Tibial nerve (tissue), 4 donors: ENCODE data around the gene UCP3.

ENCODE experiments used
- EP300 ChIP-seq, 2 donors: sonication (generic); formaldehyde crosslinking; IDR thresholded peaks; one replicate each; pipeline ENCODE4 v1.6.1; 2017; ENCODE audit warnings: antibody characterized with exemption in 2 of 2, mild to moderate bottlenecking in 1 of 2
- POLR2A ChIP-seq, 2 donors: fragments of 450-650 bp; IDR thresholded peaks; one replicate each; pipeline ENCODE4 v1.6.1; 2017; ENCODE audit warnings: antibody characterized with exemption in 2 of 2, mild to moderate bottlenecking in 2 of 2, moderate library complexity in 2 of 2
- TF ChIP-seq, protein P1 (sequence below), 5 experiments: fragments of 200-600 bp in 3 of 5; fragments of 450-650 bp in 2 of 5; sonication (generic) in 3 of 5; IDR thresholded peaks; one replicate each; pipeline ENCODE4 v1.5.1; 2016 to 2019; ENCODE audit warnings: antibody characterized with exemption in 5 of 5, mild to moderate bottlenecking in 3 of 5, moderate library complexity in 2 of 5

DNA sequence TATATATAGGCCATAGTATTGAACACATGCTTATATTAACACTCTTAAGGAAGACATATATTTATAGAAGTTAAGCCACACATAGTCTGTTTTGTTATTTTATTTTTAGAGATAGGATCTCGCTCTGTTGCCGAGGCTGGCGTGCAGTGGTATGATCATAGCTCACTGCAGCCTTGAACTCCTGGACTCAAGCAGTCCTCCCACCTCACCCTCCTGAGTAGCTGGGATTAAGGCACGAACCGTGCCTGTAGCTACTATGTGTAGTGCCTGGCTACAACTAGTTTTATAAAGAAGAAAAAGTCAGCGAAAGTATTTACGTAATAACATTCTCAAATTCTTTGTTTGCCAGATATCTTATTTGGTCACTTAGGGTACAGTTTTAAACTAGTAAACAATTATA lies 20.7 kb downstream of the UCP3 start:
- TF ChIP-seq, protein P1, sequence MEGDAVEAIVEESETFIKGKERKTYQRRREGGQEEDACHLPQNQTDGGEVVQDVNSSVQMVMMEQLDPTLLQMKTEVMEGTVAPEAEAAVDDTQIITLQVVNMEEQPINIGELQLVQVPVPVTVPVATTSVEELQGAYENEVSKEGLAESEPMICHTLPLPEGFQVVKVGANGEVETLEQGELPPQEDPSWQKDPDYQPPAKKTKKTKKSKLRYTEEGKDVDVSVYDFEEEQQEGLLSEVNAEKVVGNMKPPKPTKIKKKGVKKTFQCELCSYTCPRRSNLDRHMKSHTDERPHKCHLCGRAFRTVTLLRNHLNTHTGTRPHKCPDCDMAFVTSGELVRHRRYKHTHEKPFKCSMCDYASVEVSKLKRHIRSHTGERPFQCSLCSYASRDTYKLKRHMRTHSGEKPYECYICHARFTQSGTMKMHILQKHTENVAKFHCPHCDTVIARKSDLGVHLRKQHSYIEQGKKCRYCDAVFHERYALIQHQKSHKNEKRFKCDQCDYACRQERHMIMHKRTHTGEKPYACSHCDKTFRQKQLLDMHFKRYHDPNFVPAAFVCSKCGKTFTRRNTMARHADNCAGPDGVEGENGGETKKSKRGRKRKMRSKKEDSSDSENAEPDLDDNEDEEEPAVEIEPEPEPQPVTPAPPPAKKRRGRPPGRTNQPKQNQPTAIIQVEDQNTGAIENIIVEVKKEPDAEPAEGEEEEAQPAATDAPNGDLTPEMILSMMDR (IDR thresholded peaks at IDR 0.05) = no peak
- TF ChIP-seq POLR2A (IDR thresholded peaks at IDR 0.05) = no peak
- TF ChIP-seq EP300 (IDR thresholded peaks at IDR 0.05) = no peak
